ENCODE results near the gene TAS2R13.

The TAS2R13 gene, protein sequence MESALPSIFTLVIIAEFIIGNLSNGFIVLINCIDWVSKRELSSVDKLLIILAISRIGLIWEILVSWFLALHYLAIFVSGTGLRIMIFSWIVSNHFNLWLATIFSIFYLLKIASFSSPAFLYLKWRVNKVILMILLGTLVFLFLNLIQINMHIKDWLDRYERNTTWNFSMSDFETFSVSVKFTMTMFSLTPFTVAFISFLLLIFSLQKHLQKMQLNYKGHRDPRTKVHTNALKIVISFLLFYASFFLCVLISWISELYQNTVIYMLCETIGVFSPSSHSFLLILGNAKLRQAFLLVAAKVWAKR

DNA sequence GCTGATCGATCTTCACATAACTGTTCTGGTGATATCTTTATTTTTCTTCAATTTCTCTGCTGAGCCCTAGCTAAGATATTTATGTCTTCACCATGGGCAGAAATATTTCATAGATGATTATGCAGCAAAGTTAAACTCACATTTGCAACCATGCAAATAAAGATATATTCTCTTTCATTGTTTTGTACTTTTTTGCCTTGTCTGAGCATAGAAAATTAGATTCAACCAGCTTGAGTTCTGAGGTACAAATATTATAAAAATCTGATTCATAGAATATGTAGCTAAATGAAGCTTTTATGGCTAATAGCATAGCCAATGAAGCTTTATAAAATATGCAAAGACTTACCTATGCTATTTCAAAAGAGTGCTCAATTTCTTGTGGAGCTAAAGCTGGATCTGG, at the start of gene TAS2R13:
TAS2R13 (minus strand) TSS at position 101 of the 400 bp plus-strand sequence. CDS start 264 bp downstream, outside the sequence.
- no peak for DNase-seq

DNA sequence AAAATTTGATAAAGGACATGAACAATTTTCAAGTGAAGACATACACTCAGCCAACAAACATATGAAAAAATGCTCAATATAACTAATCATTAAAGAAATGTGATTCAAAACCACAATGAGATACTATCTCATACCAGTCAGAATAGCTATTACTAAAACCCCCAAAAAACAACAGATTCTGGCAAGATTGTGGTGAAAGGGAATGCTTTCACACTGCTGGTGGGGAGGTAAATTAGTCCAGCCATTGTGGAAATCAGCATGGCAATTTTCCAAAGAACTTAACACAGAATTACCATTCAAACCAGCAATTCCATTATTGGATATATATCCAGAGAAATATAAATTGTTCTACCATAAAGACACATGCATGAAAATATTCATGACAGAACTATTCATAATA, 48.4 kb upstream of the TAS2R13 start:
- DNase-seq: no peak

DNA sequence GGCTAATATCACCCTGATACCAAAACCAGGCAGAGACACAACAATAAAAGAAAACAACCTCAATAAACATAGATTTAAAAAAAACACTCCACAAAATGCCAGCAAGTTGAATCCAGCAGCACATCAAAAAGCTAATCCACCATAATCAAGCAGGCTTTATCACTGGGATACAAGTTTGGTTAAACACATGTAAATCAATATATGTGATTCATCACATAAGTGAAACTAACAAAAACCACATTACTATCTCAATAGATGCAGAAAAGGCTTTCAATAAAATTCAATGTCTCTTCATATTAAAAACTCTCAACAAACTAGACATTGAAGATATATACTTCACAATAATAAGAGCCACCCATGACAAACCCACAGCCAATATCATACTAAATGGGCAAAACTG, 46.7 kb upstream of the TAS2R13 start:
- no peak for DNase-seq

DNA sequence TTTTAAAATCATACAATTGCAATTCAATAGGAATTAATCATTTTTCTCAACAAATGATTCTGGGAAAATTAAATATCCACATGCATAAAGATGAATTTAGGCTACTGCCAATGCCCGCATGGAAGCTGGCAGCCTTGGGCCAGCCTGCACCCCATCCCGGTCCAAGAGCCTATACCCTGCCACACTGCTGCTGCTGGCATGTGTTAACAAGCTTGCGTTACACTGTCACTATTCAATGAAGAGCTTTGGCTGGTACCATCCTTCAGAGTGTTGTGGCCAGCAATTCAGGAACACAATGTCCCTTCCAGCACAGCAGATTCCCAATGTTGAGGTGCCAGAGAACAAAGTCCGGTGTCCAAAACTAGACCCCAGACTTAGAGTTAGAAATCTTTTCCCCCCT, 43.3 kb upstream of the TAS2R13 start:
- peak in 21 of 56 donors; percentile 1 to 32 (median 6) for DNase-seq

DNA sequence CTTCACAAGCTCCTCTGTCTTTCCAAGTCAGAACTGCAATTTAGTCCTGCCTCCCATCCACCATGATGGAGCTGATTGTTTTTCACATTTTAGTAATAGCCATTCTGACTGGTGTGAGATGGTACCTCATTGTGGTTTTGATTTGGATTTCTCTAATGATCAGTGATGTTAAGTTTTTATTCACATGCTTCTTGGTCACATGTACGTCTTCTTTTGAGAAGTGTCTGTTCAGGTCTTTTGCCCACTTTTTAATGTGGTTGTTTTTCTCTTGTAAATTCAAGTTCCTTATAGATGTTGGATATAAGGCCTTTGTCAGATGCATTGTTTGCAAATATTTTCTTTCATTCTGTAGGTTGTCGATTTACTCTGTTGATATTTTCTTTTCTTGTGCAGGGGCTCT, 33.8 kb upstream of the TAS2R13 start:
- no peak for DNase-seq

DNA sequence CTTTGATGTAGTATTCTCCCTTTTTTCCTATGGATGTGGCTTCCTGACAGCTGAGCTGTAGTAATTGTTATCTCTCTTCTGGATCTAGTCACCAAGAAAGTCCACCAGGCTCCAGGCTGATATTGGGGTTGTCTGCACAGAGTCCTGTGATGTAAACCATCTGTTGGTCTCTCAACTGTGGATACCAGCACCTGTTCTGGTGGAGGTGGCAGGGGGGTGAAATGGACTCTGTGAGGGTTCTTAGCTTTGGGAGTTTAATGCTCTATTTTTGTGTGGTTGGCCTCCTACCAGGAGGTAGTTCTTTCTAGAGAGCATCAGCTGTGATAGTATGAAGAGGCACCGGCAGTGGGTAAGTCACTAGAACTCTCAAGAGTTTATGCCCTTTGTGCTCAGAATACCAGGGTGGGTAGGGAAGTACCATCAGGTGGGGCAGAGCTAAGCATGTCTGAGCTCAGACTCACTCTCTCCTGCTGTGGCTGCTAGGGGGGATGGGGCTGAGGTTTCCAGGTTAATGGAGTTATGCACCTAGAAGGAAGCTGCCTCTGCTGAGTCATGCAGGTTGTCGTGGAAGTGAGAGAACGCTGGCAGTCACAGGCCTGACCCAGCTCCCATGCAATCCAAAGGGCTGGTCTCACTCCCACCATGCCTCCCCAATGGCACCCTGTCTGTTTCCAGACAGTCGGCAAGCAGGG, 32.7 kb upstream of the TAS2R13 start:
- DNase-seq: no peak

DNA sequence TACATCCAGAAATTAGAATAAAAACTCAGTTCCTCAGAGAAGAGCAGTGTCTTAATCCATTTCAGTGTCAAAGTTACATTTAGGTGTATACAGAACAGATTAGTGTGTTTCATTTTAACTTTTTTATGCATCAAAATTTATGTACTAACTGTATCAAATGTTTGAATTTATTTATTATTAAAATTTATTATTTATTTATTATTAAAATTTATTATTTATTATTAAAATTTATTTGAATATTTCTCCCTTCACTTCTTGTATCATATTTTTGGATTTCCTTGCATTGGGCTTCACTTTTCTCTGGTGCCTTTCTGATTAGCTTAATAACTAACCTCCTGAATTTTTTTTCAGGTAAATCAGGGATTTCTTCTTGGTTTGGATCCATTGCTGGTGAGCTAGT, 32.0 kb upstream of the TAS2R13 start:
- no peak for DNase-seq

DNA sequence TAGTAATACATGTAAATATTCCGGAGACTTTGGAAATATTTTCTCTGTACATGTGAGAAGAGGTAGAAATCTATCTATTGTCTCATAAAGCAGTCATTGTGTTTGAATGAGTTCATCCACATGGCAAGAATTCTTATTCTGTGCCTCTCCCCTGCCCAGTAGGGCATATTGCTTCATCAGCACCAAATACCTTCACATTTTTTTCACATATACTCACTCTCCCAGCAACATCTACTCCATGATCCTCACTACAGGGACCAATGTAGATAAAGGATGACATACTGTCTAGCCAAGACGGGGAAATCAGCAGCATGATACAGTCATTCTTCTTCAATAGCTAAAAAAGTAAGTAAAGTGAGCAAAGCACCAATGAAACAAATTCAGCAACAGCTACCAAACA, 31.0 kb upstream of the TAS2R13 start:
- DNase-seq: no peak

DNA sequence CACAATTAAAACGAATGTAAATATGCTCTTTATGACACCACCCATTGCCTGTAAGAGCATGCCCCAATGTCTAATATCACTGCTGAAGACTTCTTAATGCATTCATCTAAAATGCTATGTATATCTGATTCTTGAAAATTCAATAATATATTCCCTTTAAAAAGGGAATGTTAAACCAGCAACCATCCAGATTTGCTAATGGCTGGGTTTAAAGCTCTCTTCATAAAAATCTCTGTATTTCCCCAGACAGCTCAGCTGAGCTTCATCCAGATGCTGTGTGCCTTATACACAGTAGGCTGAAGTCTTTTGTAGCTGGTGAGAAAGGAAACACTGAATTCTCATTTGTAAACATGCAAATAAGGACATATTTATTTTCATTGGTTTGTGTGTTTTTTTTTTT, 29.8 kb upstream of the TAS2R13 start, which contains the start of gene TAS2R14:
TAS2R14 (minus strand) TSS at position 101 of the 400 bp plus-strand sequence; CDS start at position 45, 56 bp downstream.
- DNase-seq: no peak

DNA sequence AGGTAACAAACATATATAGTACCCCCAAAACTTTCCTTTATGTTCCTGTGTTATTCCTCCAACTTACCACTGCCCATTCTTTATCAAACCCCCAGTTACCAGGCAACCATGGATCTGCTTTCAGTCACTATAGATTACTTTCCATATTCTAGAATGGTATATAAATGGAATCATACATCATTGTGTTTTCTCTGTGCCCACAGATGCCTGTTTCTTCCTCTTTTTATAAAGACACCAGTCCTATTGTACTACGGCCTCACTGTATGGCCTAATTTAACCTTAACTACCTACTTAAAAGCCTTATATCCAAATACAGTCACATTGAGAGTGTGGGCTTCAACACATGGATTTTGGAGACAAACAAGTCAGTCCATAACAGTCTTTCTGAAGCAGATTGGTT, 27.1 kb upstream of the TAS2R13 start:
- DNase-seq: no peak

DNA sequence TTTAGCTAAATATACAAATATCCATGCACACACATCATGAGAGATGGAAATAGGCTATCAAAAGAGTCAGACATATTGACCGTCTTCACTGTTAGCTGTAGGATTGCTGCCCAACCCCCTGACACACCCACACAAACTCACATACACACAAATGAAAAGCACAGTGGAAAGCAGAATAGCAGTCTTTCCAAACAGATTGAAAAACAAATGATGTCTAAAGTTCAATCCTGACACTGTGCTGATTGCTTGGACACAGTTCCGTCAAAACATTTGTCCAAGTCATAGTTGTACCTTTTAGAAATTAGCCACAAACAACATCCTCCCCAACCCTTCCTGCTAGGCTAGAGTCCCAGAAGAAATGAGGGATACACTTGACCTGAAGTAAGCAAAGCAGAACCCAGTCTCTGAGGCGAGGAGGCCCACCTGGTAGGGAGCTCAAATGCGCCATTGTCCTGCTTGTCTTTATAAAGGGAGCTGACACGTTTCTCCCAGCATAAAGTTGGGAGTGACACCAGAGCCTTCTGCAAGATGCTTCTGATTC, 19.5 kb upstream of the TAS2R13 start, which contains the start of gene PRH2:
PRH2 (plus strand) TSS at position 491 of the 541 bp plus-strand sequence; CDS start at position 529, 38 bp downstream.
- no peak for DNase-seq

DNA sequence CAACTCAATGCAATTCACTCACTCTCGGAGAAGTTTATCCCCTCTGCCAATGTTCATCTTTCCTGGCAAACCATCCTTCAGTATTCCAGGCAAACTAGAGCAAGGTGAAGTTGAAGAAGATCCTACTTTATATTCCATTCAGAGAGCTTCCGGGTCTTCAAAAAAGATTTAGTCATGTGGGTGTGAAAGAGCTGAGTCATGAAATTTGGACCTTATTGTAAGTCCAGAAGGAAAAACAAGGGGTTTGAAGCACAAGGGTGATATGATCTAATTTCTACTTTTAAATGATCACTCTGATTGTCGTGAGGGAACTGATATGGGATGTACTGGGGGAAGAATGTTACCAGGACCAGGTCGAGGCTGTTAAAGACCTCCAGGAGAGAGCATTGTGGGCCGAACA, 16.9 kb upstream of the TAS2R13 start:
- no peak for DNase-seq

DNA sequence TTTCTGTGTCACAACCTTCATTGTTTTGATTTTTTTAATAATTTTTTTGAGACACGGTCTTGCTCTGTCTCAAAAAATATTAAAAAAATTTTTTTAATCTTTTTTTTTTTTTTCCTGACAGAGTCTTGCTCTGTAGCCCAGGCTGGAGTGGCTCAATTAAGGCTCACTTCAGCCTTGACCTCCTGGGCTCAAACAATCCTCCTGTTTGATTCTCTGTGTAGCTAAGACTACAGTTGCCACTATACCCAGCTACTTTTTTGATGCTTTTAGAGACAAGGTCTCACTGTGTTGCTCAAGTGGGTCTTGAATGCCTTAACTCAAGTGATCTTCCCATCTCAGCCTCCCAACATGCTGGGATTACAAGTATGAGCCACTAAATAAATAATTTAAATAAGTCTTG, 10.4 kb upstream of the TAS2R13 start:
- DNase-seq: no peak

DNA sequence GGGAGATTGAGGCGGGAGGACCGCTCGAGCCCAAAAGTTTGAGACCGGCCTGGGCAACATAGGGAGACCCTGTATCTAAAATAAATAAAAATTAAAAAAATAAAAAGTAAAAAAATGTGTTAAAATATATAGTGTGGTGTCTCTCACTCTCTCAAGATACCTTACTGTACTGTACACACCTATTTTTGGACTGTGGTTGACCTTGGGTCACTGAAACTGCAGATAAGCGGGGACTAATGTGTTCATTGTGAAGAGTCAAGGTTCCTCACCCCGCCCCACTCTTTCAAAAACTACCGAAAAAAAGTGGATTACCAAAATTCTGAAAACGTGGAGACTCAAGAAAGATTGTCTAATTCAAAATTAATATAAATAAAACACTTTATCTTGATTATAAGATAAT, 1.0 kb upstream of the TAS2R13 start:
- DNase-seq: no peak

DNA sequence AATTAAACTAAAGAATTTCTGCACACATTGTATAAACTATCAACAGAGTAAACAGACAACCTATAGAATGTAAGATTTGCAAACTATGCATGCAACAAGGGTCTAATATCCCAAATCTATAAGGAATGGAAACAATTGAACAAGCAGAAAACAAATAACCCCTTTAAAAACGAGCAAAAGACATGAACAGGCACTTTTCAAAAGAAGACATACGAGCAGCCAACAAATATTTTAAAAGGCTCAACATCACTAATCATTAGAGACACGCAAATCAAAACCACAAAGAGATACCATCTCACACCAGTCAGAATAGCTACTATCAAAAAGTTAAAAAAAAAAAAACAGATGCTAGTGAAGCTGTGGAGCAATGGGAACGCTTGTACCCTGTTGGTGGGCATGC, 4.7 kb downstream of the TAS2R13 start:
- DNase-seq: no peak

DNA sequence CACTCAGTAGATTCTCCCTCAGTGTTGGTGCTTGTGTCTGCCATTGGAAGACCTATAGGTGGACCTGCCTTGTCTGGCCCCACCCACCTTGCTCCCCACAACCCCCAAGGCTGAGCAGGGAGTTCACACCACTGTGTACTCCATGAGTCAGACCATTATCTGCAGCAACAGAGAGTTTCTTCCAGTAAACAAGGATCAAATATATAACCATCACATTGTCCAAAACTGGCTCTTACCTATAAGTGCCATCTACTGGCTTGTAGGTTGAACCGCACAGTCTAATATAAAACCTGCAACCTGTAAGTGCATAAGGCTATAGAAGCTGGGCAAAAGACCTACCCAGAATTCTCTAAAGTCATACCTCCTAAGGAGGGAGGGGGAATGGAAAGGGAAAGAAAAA, 7.9 kb downstream of the TAS2R13 start:
- DNase-seq: no peak

DNA sequence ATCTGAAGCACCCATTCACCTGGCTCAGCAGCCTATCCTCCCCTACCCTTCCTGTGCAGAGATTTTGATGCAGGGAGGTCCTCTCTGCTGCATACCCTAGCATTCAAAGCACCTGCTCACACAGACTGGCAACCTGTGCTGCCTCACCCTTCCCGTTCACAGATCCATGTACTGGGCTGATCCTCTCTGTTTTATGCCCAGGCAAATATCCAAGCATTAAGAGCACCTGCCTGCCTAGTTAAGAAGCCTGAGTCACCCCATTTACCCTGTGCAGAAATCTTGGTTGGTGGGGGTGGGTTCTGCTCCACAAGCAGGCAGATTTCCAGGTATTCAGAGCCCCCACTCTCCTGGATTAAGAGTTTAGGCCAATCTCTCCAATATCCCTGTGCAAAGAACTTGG, 8.4 kb downstream of the TAS2R13 start:
- DNase-seq: no peak

DNA sequence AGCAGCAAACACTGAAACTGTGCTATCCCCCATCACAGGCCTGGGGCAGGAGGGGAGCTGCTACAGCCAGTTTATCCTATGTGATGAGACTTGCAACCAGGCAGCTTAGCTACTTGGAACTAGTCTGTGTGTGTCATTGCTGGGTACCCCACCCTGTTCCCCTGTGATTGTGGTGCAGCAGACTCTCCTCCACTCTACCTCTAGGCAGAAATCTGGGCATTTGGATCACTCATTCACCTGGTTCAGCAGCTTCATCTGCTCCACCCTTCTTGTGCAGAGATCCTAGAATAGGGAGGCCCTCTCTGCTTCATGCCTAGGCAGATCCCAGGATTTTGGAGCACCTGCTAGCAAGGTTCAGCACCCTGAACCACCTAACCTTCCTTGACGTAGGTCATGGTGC, 8.8 kb downstream of the TAS2R13 start:
- DNase-seq: no peak

DNA sequence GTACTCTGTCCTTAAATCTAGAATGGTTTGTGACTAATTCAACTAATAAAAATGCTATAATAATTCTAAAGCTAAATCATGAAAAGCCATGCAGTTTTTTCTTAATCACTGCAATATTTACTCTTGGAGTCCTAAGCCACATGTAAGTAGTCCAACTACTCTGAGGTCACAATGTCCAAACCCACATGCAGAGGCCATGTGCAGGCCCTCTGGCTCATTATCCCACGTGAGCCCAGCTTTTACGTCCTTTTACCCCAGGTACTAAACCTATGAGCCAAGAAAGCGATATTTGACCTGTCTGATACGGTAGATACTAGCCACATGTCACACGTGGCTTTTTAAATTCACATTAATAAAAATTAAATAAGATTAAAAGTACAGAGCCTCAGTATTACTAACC, 12.5 kb downstream of the TAS2R13 start:
- no peak for DNase-seq

DNA sequence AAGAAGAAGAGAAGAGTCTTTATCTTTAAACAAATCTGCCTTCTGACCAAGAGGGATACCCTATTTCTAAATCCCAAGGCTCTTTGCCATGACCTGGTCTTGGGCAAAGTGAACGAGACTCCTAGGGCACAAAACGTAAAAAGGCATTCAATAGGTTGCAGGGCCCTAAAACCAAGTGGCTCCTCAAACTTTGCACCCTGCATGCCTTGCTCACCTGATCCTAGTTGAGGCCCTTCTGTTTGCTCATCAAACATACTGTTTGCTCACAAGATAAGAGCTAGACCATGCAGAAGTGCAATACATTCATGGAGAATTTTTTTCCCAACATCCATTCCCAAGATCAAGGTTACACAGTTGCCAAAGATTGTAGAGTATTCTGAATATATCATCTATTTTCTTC, 17.4 kb downstream of the TAS2R13 start:
- DNase-seq: no peak

DNA sequence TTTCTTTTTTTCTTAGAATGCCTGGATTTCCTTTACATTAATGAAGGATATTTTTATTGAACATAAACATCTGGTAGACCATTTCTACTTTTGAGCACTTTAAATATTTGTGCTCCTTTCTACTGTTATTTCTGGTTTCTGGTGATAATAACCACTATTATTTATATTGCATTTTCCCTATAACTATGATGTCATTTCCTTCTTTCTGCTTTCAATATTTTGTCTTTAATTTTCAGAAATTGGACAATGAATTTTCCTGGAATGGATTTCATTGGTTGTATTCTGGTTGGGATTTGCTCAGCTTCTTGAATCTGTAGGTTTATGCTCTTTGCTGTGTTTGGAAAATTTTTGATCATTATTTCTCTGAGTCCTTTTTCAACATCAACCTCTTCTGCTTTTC, 20.1 kb downstream of the TAS2R13 start:
- no peak for DNase-seq

DNA sequence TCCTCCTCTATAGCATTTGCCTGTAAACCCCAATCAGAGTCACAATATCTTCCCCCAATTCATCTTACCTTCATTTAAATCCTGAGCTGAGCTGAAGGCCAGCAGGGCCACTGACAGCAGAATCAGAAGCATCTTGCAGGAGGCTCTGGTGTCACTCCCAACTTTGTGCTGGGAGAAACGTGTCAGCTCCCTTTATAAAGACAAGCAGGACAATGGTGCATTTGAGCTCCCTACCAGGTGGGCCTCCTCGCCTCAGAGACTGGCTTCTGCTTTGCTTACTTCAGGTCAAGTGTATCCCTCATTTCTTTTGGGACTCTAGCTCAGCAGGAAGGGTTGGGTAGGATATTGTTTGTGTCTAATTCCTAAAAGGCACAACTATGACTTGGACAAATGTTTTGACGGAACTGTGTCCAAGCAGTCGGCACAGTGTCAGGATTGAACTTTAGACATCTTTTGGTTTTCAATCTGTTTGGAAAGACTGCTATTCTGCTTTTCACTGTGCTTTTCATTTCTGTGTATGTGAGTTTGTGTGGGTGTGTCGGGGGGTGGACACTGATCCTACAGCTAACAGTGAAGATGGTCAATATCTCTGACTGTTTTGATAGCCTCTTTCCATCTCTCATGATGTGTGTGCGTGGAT, 25.2 kb downstream of the TAS2R13 start, which contains the start of gene PRH1:
PRH1 (minus strand) TSS at position 170 of the 640 bp plus-strand sequence; CDS start at position 132, 38 bp downstream.
- DNase-seq: no peak

Measured in nucleus accumbens (tissue), 56 donors.